Stimulated activated naive B cell treated with anti-CD40 and anti-IgM and Interleukin-4, amounts not matched to agents 10 μg/mL and 1 μg/mL and 100 μg/mL, for 72 hours (primary cell): ENCODE data around the gene FOXP1.

Experiments
- ATAC-seq, 2 donors: fragments of 150-1000 bp; cut with Tn5 transposase; replicated peaks; 2 replicates each; pipeline ENCODE4 v1.10.0; 2021; ENCODE audit warnings: moderate library complexity in 1 of 2
- DNase-seq: peaks from one replicate; pipeline ENCODE4 v3.0.0; 2021
- H3K27ac Mint-ChIP-seq: one replicate; pipeline ENCODE4 v1.8.0; 2022; ENCODE audit warnings: mild to moderate bottlenecking, mixed read lengths
- H3K27me3 Mint-ChIP-seq, 2 donors: one replicate each; pipeline ENCODE4 v1.8.0; 2022; ENCODE audit warnings: mixed read lengths in 2 of 2
- H3K36me3 Mint-ChIP-seq, 2 donors: one replicate each; pipeline ENCODE4 v1.8.0; 2022; ENCODE audit warnings: mixed read lengths in 2 of 2, mild to moderate bottlenecking in 1 of 2
- H3K4me1 Mint-ChIP-seq, 2 donors: one replicate each; pipeline ENCODE4 v1.8.0; 2022; ENCODE audit warnings: mixed read lengths in 2 of 2, mild to moderate bottlenecking in 1 of 2
- H3K4me3 Mint-ChIP-seq, 2 donors: one replicate each; pipeline ENCODE4 v1.8.0; 2022; ENCODE audit warnings: mild to moderate bottlenecking in 2 of 2, mixed read lengths in 2 of 2, moderate library complexity in 1 of 2
- H3K9me3 Mint-ChIP-seq, 2 donors: one replicate each; pipeline ENCODE4 v1.8.0; 2022; ENCODE audit warnings: mixed read lengths in 2 of 2, mild to moderate bottlenecking in 1 of 2

Gene FOXP1

DNA sequence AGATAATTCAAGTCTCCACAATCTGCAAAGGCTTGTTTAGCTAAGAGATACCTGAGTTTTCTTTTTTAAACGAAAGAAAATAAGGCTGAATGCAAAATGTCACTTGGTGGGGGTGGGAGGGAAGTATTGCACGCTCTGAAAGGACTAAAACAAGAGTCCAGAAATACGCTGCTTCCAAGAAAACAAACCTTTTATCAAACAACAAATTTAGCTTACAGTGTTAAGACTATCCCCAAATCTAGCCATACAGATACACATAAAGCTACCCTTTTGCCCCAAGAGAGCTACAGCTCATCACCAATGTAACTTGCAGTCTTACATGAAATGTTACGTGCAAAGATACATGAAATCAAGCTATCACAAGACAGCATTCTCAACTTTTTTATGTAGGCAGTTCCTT, 522.5 kb downstream of the FOXP1 start:
- Mint-ChIP-seq H3K27me3 (no peaks in the 10 kb centered on the region), H3K4me3 (peak overlapping the region; percentile 36 to 44), H3K9me3 (no peaks in the 10 kb centered on the region), H3K4me1 (peaks cover 31 to 33% of the 10 kb centered on the region in 2 donors), H3K27ac (peak overlapping the region; percentile 47), H3K36me3 (peaks cover 2 to 4% of the 10 kb centered on the region in 2 donors)
- ATAC-seq (no peak), DNase-seq (no peak)

GRCh38 chr3:71060536-71060935, 523.0 kb downstream of the FOXP1 start:
- no peak for DNase-seq
- no peaks in the 10 kb centered on the region for H3K9me3 Mint-ChIP-seq
- H3K27me3 Mint-ChIP-seq, result no peaks in the 10 kb centered on the region
- peak overlapping the region; percentile 23 to 32 for H3K4me3 Mint-ChIP-seq
- H3K27ac Mint-ChIP-seq, result peak overlapping the region; percentile 47
- peaks cover 2 to 9% of the 10 kb centered on the region in 2 donors for H3K36me3 Mint-ChIP-seq
- H3K4me1 Mint-ChIP-seq, result peaks cover 33% of the 10 kb centered on the region in 2 donors
- ATAC-seq, result no peak

DNA sequence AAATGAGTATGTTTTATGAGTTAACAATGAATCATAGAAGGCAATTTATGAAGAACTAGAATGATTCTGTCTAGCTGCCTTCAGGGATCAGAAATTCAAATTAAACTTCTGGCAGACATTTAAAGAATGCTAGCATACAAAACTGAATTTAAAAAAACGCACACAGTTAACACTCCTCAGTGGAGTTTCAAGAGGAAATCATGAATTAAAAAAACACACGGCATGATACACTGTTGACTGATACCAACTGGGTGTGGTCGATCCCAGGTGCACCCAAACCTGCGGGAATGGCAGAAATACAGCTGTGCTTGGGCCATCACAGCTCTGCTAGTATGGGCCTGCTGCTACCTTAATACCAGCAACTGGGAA, 526.0 kb downstream of the FOXP1 start:
- Mint-ChIP-seq H3K4me3 (peak overlapping the region in 1 of 2 donors; percentile 43), H3K27me3 (no peaks in the 10 kb centered on the region), H3K27ac (peak overlapping the region; percentile 83), H3K36me3 (peaks cover 14 to 37% of the 10 kb centered on the region in 2 donors), H3K9me3 (no peaks in the 10 kb centered on the region), H3K4me1 (peaks cover 56 to 62% of the 10 kb centered on the region in 2 donors)
- ATAC-seq, result peak; percentile 54 to 63
- DNase-seq, result no peak

DNA sequence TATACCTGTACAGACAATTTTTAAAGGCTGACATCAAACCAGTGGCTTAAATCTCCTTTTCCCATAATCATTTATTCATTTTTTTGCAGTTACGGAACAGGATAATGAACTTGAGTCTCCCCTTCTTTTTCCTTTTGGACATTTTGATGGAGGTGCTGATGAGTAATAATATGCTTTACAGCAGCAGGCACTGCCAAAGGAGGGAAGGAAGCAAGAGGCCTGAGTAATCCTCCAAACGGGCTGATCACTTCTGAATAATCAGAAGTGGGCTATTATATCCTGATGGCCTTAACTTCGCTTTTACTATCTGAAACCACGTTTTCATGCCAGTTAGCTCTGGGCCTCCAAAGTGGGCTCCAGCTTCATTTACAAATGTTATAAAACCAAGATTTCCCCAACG, 527.2 kb downstream of the FOXP1 start:
- peak overlapping the region; percentile 20 for H3K27ac Mint-ChIP-seq
- H3K27me3 Mint-ChIP-seq, result no peaks in the 10 kb centered on the region
- peaks cover 58 to 74% of the 10 kb centered on the region in 2 donors for H3K4me1 Mint-ChIP-seq
- no peak for DNase-seq
- H3K4me3 Mint-ChIP-seq, result no peak overlapping the region
- H3K36me3 Mint-ChIP-seq, result peaks cover 21 to 42% of the 10 kb centered on the region in 2 donors
- ATAC-seq, result no peak
- H3K9me3 Mint-ChIP-seq, result no peaks in the 10 kb centered on the region

- Mint-ChIP-seq H3K27ac (peak overlapping the region; percentile 25), H3K4me1 (peaks cover 63 to 83% of the 10 kb centered on the region in 2 donors), H3K4me3 (no peak overlapping the region), H3K27me3 (no peaks in the 10 kb centered on the region), H3K36me3 (peaks cover 28 to 50% of the 10 kb centered on the region in 2 donors), H3K9me3 (no peaks in the 10 kb centered on the region)
- ATAC-seq (no peak), DNase-seq (no peak)
These were observed 528.1 kb downstream of the FOXP1 start for GRCh38 chr3:71055257-71056001.

- no peak overlapping the region for H3K4me3 Mint-ChIP-seq
These were observed 529.2 kb downstream of the FOXP1 start for GRCh38 chr3:71054312-71054711.

GRCh38 chr3:71053495-71053894, 530.0 kb downstream of the FOXP1 start:
- Mint-ChIP-seq H3K9me3 (no peaks in the 10 kb centered on the region), H3K36me3 (peaks cover 40 to 66% of the 10 kb centered on the region in 2 donors), H3K4me3 (peak overlapping the region in 1 of 2 donors; percentile 21), H3K27ac (no peak overlapping the region), H3K27me3 (no peaks in the 10 kb centered on the region), H3K4me1 (peaks cover 70 to 99% of the 10 kb centered on the region in 2 donors)
- DNase-seq (no peak), ATAC-seq (no peak)

More at GRCh38 chr3:71054312-71054711, 529.2 kb downstream of the FOXP1 start:
- Mint-ChIP-seq H3K27me3 (no peaks in the 10 kb centered on the region), H3K27ac (peak overlapping the region; percentile 47), H3K4me1 (peaks cover 66 to 94% of the 10 kb centered on the region in 2 donors), H3K9me3 (no peaks in the 10 kb centered on the region), H3K36me3 (peaks cover 36 to 58% of the 10 kb centered on the region in 2 donors)
- ATAC-seq (no peak), DNase-seq (no peak)

GRCh38 chr3:71052716-71053115, 530.8 kb downstream of the FOXP1 start:
- Mint-ChIP-seq H3K27me3 (no peaks in the 10 kb centered on the region), H3K36me3 (peaks cover 41 to 72% of the 10 kb centered on the region in 2 donors), H3K9me3 (no peaks in the 10 kb centered on the region), H3K4me1 (peaks cover 70 to 99% of the 10 kb centered on the region in 2 donors), H3K27ac (peak overlapping the region; percentile 62), H3K4me3 (peak overlapping the region in 1 of 2 donors; percentile 12)
- no peak for ATAC-seq
- no peak for DNase-seq

DNA sequence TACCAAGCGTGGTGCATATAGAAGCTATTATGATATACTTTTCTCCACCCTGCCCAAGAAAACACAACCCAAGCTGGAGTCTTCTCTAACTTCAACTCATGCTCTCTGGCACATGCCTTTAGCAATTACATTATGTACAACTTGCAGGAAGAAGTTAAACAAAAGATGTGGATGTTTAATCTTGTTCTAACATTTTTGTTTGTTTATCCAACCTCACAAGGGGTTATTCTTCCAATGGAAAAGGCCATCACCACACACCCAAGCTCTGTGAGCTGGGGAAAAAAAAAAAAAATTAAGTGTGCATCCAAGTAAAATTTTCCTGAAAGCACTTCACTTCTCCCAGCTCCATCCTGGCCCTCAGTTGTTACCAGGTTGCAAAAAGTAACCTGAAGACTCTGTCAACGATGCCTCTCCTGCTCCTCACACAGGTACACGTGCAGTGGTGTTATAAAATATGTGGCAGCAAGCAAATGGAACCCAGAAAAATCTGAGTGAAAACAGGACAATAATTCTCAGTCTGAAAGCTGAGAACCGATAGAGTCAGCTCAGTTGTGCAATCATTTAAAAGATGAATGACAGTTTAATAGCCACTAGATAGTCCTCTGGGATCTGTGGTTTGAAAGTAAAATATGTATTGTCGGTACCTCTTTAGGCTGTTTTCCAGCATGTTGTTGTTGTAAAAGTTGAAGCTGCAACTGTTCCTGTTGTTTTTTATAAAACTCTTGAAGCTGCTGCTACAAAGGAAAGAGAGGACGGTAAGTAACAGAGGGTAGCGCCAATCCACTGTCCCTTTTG, 531.4 kb downstream of the FOXP1 start:
- Mint-ChIP-seq H3K36me3 (peaks cover 42 to 77% of the 10 kb centered on the region in 2 donors), H3K9me3 (no peaks in the 10 kb centered on the region), H3K4me3 (no peak overlapping the region), H3K27me3 (no peaks in the 10 kb centered on the region), H3K4me1 (peaks cover 71 to 99% of the 10 kb centered on the region in 2 donors), H3K27ac (peak overlapping the region; percentile 59)
- ATAC-seq (peak; percentile 43 to 51), DNase-seq (no peak)

GRCh38 chr3:71051259-71051595, 532.3 kb downstream of the FOXP1 start:
- no peak for DNase-seq
- Mint-ChIP-seq H3K36me3 (peaks cover 47 to 83% of the 10 kb centered on the region in 2 donors), H3K9me3 (no peaks in the 10 kb centered on the region), H3K27me3 (no peaks in the 10 kb centered on the region), H3K4me3 (peak overlapping the region in 1 of 2 donors; percentile 38), H3K4me1 (peaks cover 74 to 99% of the 10 kb centered on the region in 2 donors), H3K27ac (peak overlapping the region; percentile 48)
- no peak for ATAC-seq

DNA sequence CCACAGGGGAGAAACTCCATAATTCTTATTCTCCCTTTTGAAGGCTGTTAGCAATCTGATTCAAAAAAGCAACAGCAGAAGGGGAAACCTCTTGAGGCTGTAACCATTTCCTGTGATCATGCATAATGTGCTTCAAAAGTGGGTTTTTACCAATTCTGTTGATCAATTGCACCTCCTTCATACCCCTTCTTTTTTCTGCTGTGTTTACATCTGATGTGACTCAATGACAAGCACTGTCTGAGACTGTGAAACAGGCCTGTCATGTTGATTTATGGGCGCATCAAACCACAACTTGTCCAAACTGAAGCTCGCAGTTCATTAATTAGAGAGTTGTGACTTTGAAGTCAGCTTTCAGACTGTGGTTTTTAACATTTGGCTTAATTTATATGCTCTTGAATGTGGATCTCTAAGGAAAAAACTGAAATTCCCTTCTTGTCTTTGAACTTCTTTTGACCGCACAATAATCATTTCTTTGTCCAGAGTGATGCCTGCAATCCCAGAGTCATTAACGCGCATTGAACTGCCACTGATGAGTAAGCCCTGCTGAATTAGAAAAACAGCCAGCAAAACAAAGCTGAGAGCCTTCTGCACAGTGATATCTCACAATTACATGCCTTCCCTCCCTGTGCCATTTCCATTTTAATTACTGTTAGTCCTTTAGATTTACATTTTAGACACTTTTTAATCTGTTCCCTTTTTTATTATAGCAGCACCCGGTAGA, 532.8 kb downstream of the FOXP1 start:
- H3K4me3 Mint-ChIP-seq, result peak overlapping the region in 1 of 2 donors; percentile 38
- H3K9me3 Mint-ChIP-seq, result no peaks in the 10 kb centered on the region
- H3K27me3 Mint-ChIP-seq, result no peaks in the 10 kb centered on the region
- peaks cover 51 to 85% of the 10 kb centered on the region in 2 donors for H3K36me3 Mint-ChIP-seq
- no peak for DNase-seq
- H3K4me1 Mint-ChIP-seq, result peaks cover 78 to 100% of the 10 kb centered on the region in 2 donors
- peak; percentile 63 to 64 for ATAC-seq
- H3K27ac Mint-ChIP-seq, result peak overlapping the region; percentile 49

GRCh38 chr3:71050166-71050537, 533.4 kb downstream of the FOXP1 start:
- Mint-ChIP-seq H3K27me3 (no peaks in the 10 kb centered on the region), H3K4me3 (peak overlapping the region; percentile 0 to 55), H3K9me3 (no peaks in the 10 kb centered on the region), H3K4me1 (peaks cover 80 to 100% of the 10 kb centered on the region in 2 donors), H3K36me3 (peaks cover 55 to 85% of the 10 kb centered on the region in 2 donors), H3K27ac (peak overlapping the region; percentile 49)
- ATAC-seq (no peak), DNase-seq (no peak)

- no peaks in the 10 kb centered on the region for H3K27me3 Mint-ChIP-seq
- H3K36me3 Mint-ChIP-seq, result peaks cover 53 to 76% of the 10 kb centered on the region in 2 donors
- H3K27ac Mint-ChIP-seq, result peak overlapping the region; percentile 85
- DNase-seq (no peak), ATAC-seq (no peak)
- H3K4me3 Mint-ChIP-seq, result peak overlapping the region; percentile 2 to 59
- peaks cover 71 to 90% of the 10 kb centered on the region in 2 donors for H3K4me1 Mint-ChIP-seq
- no peaks in the 10 kb centered on the region for H3K9me3 Mint-ChIP-seq
These were observed 534.6 kb downstream of the FOXP1 start for GRCh38 chr3:71048948-71049347.
